ENCODE measurements around the gene PRKN.
"Not testable (repeated sequence)": the region's sequence is repeated elsewhere in the genome, so short reads cannot be mapped to it uniquely, and the experiment has no call there.

Gene PRKN

GRCh38 chr6:162533009-162533400, 194.6 kb downstream of the PRKN start:
- H3K4me1 Mint-ChIP-seq (ENCODE audit: low read depth) = no peaks in the 10 kb centered on the region
- H3K27me3 Mint-ChIP-seq = no peaks in the 10 kb centered on the region
- no peaks in the 10 kb centered on the region for H3K9me3 Mint-ChIP-seq
- H3K4me3 Mint-ChIP-seq = no peak overlapping the region
- H3K36me3 Mint-ChIP-seq (ENCODE audit: low read depth) = no peaks in the 10 kb centered on the region
- no peak overlapping the region for H3K27ac Mint-ChIP-seq
- no peak for DNase-seq

GRCh38 chr6:162532283-162533008, 195.1 kb downstream of the PRKN start:
- no peaks in the 10 kb centered on the region for H3K36me3 Mint-ChIP-seq (ENCODE audit: low read depth)
- H3K4me3 Mint-ChIP-seq = no peak overlapping the region
- DNase-seq = no peak
- no peak overlapping the region for H3K27ac Mint-ChIP-seq
- no peaks in the 10 kb centered on the region for H3K4me1 Mint-ChIP-seq (ENCODE audit: low read depth)
- H3K27me3 Mint-ChIP-seq = no peaks in the 10 kb centered on the region
- H3K9me3 Mint-ChIP-seq = no peaks in the 10 kb centered on the region

- not testable (repeated sequence) for H3K9me3 Mint-ChIP-seq; H3K27ac Mint-ChIP-seq; H3K36me3 Mint-ChIP-seq (ENCODE audit: low read depth); H3K27me3 Mint-ChIP-seq; DNase-seq; H3K4me1 Mint-ChIP-seq (ENCODE audit: low read depth); H3K4me3 Mint-ChIP-seq
Observed at GRCh38 chr6:162531391-162531790, 196.2 kb downstream of the PRKN start.

GRCh38 chr6:162528538-162528937, 199.0 kb downstream of the PRKN start:
- Mint-ChIP-seq H3K27ac (no peak overlapping the region), H3K4me3 (no peak overlapping the region)

GRCh38 chr6:162526960-162527359, 200.6 kb downstream of the PRKN start:
- H3K27ac Mint-ChIP-seq = no peak overlapping the region
- H3K4me1 Mint-ChIP-seq (ENCODE audit: low read depth) = no peaks in the 10 kb centered on the region
- no peaks in the 10 kb centered on the region for H3K36me3 Mint-ChIP-seq (ENCODE audit: low read depth)
- DNase-seq = no peak
- H3K9me3 Mint-ChIP-seq = peaks cover 6% of the 10 kb centered on the region
- H3K4me3 Mint-ChIP-seq = no peak overlapping the region
- H3K27me3 Mint-ChIP-seq = no peaks in the 10 kb centered on the region

More at GRCh38 chr6:162528538-162528937, 199.0 kb downstream of the PRKN start:
- DNase-seq = no peak
- H3K4me1 Mint-ChIP-seq (ENCODE audit: low read depth) = no peaks in the 10 kb centered on the region
- H3K9me3 Mint-ChIP-seq = peaks cover 2% of the 10 kb centered on the region
- no peaks in the 10 kb centered on the region for H3K27me3 Mint-ChIP-seq
- no peaks in the 10 kb centered on the region for H3K36me3 Mint-ChIP-seq (ENCODE audit: low read depth)

- Mint-ChIP-seq H3K36me3 (ENCODE audit: low read depth) (no peaks in the 10 kb centered on the region), H3K4me3 (no peak overlapping the region), H3K27ac (no peak overlapping the region), H3K9me3 (peaks cover 6% of the 10 kb centered on the region), H3K4me1 (ENCODE audit: low read depth) (no peaks in the 10 kb centered on the region), H3K27me3 (no peaks in the 10 kb centered on the region)
- no peak for DNase-seq
Observed at GRCh38 chr6:162525181-162525580, 202.4 kb downstream of the PRKN start.

- H3K27ac Mint-ChIP-seq = no peak overlapping the region
- H3K4me1 Mint-ChIP-seq (ENCODE audit: low read depth) = no peaks in the 10 kb centered on the region
- H3K4me3 Mint-ChIP-seq = no peak overlapping the region
- H3K9me3 Mint-ChIP-seq = no peaks in the 10 kb centered on the region
- DNase-seq = no peak
- H3K36me3 Mint-ChIP-seq (ENCODE audit: low read depth) = no peaks in the 10 kb centered on the region
- H3K27me3 Mint-ChIP-seq = no peaks in the 10 kb centered on the region
Observed at GRCh38 chr6:162512744-162513143, 214.8 kb downstream of the PRKN start.

GRCh38 chr6:162497389-162497788, 230.2 kb downstream of the PRKN start:
- DNase-seq = no peak
- Mint-ChIP-seq H3K4me1 (ENCODE audit: low read depth) (no peaks in the 10 kb centered on the region), H3K27ac (no peak overlapping the region), H3K9me3 (no peaks in the 10 kb centered on the region), H3K4me3 (no peak overlapping the region), H3K27me3 (no peaks in the 10 kb centered on the region), H3K36me3 (ENCODE audit: low read depth) (no peaks in the 10 kb centered on the region)

GRCh38 chr6:162493917-162494316, 233.6 kb downstream of the PRKN start:
- Mint-ChIP-seq H3K9me3 (no peaks in the 10 kb centered on the region), H3K27me3 (no peaks in the 10 kb centered on the region), H3K36me3 (ENCODE audit: low read depth) (no peaks in the 10 kb centered on the region), H3K4me3 (no peak overlapping the region), H3K4me1 (ENCODE audit: low read depth) (no peaks in the 10 kb centered on the region), H3K27ac (no peak overlapping the region)
- DNase-seq = no peak

- H3K36me3 Mint-ChIP-seq (ENCODE audit: low read depth) = peaks cover 1% of the 10 kb centered on the region
- H3K4me1 Mint-ChIP-seq (ENCODE audit: low read depth) = no peaks in the 10 kb centered on the region
- no peak overlapping the region for H3K4me3 Mint-ChIP-seq
- no peak for DNase-seq
- H3K27ac Mint-ChIP-seq = no peak overlapping the region
- no peaks in the 10 kb centered on the region for H3K27me3 Mint-ChIP-seq
- peaks cover 2% of the 10 kb centered on the region for H3K9me3 Mint-ChIP-seq
Observed at GRCh38 chr6:162491637-162492036, 235.9 kb downstream of the PRKN start.

GRCh38 chr6:162489101-162489976, 238.2 kb downstream of the PRKN start:
- H3K36me3 Mint-ChIP-seq (ENCODE audit: low read depth) = peaks cover 1% of the 10 kb centered on the region
- peaks cover 2% of the 10 kb centered on the region for H3K9me3 Mint-ChIP-seq
- no peak overlapping the region for H3K27ac Mint-ChIP-seq
- no peaks in the 10 kb centered on the region for H3K27me3 Mint-ChIP-seq
- no peak overlapping the region for H3K4me3 Mint-ChIP-seq
- no peaks in the 10 kb centered on the region for H3K4me1 Mint-ChIP-seq (ENCODE audit: low read depth)
- no peak for DNase-seq

GRCh38 chr6:162488444-162488843, 239.1 kb downstream of the PRKN start:
- H3K27ac Mint-ChIP-seq = no peak overlapping the region
- H3K36me3 Mint-ChIP-seq (ENCODE audit: low read depth) = peaks cover 1% of the 10 kb centered on the region
- H3K27me3 Mint-ChIP-seq = no peaks in the 10 kb centered on the region
- no peak overlapping the region for H3K4me3 Mint-ChIP-seq
- no peaks in the 10 kb centered on the region for H3K4me1 Mint-ChIP-seq (ENCODE audit: low read depth)
- DNase-seq = no peak
- H3K9me3 Mint-ChIP-seq = peaks cover 2% of the 10 kb centered on the region

GRCh38 chr6:162485464-162485863, 242.1 kb downstream of the PRKN start:
- Mint-ChIP-seq H3K4me1 (ENCODE audit: low read depth) (no peaks in the 10 kb centered on the region), H3K27me3 (no peaks in the 10 kb centered on the region), H3K4me3 (no peak overlapping the region), H3K9me3 (peaks cover 3% of the 10 kb centered on the region), H3K27ac (no peak overlapping the region), H3K36me3 (ENCODE audit: low read depth) (peaks cover 1% of the 10 kb centered on the region)
- DNase-seq = no peak

- H3K27ac Mint-ChIP-seq = no peak overlapping the region
- no peaks in the 10 kb centered on the region for H3K36me3 Mint-ChIP-seq (ENCODE audit: low read depth)
- no peak overlapping the region for H3K4me3 Mint-ChIP-seq
- no peaks in the 10 kb centered on the region for H3K4me1 Mint-ChIP-seq (ENCODE audit: low read depth)
- H3K9me3 Mint-ChIP-seq = peaks cover 5% of the 10 kb centered on the region
- H3K27me3 Mint-ChIP-seq = no peaks in the 10 kb centered on the region
- DNase-seq = no peak
Observed at GRCh38 chr6:162481938-162482337, 245.6 kb downstream of the PRKN start.

GRCh38 chr6:162481320-162481719, 246.2 kb downstream of the PRKN start:
- H3K4me1 Mint-ChIP-seq (ENCODE audit: low read depth) = no peaks in the 10 kb centered on the region

More at GRCh38 chr6:162481320-162481719, 246.2 kb downstream of the PRKN start:
- Mint-ChIP-seq H3K4me3 (no peak overlapping the region), H3K9me3 (peaks cover 5% of the 10 kb centered on the region), H3K36me3 (ENCODE audit: low read depth) (no peaks in the 10 kb centered on the region), H3K27ac (no peak overlapping the region), H3K27me3 (no peaks in the 10 kb centered on the region)
- DNase-seq = no peak
